C4-2B (cell line): ENCODE measurements around the gene ANKS6.

Experiments used
- ZFX ChIP-seq: fragments of 450-650 bp; IDR thresholded peaks from 2 replicates; pipeline ENCODE4 v1.6.1; 2017
- TF ChIP-seq, protein P1 (sequence below): fragments of 450-650 bp; conservative IDR thresholded peaks from 2 replicates; pipeline ENCODE4 v1.5.1; 2017; ENCODE audit warnings: mild to moderate bottlenecking

DNA sequence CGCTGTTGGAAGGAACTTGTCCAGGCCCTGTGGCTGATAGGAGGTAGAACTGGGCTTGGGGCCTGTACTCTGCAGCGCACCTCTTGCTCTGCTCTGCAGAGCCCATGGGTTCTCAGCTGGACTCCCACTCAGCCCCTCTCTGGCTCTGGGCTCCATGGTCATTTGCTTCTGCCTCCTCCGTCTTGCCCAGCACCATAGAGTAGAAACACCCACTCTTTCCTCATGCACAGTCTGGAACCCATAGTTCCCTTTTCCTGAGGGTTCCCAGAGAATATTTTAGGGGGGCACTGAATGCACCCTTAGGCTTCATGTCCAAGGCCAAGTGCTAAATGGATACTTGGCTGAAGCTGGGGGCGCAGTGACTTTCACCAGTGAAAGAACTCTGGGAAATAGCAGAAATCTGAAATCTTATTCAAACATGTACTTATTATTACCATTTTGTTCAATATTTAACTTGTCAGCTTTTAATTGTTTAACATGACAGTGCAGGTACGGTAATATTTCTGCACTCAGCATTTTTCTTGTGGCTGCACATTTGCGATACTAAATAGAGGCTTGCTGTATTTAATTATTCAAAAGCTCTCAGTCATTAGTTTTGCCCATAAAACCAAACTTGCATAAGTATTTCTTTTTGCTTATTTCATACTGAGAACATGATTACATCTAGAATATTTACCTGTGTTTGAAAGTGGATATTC lies 42.7 kb upstream of the ANKS6 start:
- TF ChIP-seq, protein P1, sequence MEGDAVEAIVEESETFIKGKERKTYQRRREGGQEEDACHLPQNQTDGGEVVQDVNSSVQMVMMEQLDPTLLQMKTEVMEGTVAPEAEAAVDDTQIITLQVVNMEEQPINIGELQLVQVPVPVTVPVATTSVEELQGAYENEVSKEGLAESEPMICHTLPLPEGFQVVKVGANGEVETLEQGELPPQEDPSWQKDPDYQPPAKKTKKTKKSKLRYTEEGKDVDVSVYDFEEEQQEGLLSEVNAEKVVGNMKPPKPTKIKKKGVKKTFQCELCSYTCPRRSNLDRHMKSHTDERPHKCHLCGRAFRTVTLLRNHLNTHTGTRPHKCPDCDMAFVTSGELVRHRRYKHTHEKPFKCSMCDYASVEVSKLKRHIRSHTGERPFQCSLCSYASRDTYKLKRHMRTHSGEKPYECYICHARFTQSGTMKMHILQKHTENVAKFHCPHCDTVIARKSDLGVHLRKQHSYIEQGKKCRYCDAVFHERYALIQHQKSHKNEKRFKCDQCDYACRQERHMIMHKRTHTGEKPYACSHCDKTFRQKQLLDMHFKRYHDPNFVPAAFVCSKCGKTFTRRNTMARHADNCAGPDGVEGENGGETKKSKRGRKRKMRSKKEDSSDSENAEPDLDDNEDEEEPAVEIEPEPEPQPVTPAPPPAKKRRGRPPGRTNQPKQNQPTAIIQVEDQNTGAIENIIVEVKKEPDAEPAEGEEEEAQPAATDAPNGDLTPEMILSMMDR: no peak
- TF ChIP-seq ZFX: no peak
